Choroid plexus epithelial cell (primary cell): Measurements from ENCODE around the gene ADK.

Experiments used
- DNase-seq: peaks from one replicate; pipeline ENCODE4 v3.0.0-alpha.2; 2010; ENCODE audit warnings: low read depth
- H3K4me3 ChIP-seq: 2 replicates; pipeline ENCODE4 v1.5.1; 2011; ENCODE audit warnings: low read depth, mild to moderate bottlenecking, control low read depth, low read length, moderate library complexity
- TF ChIP-seq, protein P1 (sequence below): conservative IDR thresholded peaks from 2 replicates; pipeline ENCODE4 v1.5.1; 2011; ENCODE audit warnings: low read depth, mild to moderate bottlenecking, control low read depth, inconsistent platforms, low read length, moderate library complexity

The ADK gene

GRCh38 chr10:74153676-74154075 lies 2.7 kb downstream of the ADK start:
- DNase-seq, result no peak
- TF ChIP-seq, protein P1, sequence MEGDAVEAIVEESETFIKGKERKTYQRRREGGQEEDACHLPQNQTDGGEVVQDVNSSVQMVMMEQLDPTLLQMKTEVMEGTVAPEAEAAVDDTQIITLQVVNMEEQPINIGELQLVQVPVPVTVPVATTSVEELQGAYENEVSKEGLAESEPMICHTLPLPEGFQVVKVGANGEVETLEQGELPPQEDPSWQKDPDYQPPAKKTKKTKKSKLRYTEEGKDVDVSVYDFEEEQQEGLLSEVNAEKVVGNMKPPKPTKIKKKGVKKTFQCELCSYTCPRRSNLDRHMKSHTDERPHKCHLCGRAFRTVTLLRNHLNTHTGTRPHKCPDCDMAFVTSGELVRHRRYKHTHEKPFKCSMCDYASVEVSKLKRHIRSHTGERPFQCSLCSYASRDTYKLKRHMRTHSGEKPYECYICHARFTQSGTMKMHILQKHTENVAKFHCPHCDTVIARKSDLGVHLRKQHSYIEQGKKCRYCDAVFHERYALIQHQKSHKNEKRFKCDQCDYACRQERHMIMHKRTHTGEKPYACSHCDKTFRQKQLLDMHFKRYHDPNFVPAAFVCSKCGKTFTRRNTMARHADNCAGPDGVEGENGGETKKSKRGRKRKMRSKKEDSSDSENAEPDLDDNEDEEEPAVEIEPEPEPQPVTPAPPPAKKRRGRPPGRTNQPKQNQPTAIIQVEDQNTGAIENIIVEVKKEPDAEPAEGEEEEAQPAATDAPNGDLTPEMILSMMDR, result no peak
- H3K4me3 ChIP-seq, result no peak overlapping the region

- peak; percentile 90 for DNase-seq
- TF ChIP-seq, protein P1, result no peak
- H3K4me3 ChIP-seq, result no peak overlapping the region
Observed at GRCh38 chr10:74156919-74157289, 5.9 kb downstream of the ADK start.

- TF ChIP-seq, protein P1, result no peak
- no peak for DNase-seq
Observed at GRCh38 chr10:74160013-74160412, 9.0 kb downstream of the ADK start.

DNA sequence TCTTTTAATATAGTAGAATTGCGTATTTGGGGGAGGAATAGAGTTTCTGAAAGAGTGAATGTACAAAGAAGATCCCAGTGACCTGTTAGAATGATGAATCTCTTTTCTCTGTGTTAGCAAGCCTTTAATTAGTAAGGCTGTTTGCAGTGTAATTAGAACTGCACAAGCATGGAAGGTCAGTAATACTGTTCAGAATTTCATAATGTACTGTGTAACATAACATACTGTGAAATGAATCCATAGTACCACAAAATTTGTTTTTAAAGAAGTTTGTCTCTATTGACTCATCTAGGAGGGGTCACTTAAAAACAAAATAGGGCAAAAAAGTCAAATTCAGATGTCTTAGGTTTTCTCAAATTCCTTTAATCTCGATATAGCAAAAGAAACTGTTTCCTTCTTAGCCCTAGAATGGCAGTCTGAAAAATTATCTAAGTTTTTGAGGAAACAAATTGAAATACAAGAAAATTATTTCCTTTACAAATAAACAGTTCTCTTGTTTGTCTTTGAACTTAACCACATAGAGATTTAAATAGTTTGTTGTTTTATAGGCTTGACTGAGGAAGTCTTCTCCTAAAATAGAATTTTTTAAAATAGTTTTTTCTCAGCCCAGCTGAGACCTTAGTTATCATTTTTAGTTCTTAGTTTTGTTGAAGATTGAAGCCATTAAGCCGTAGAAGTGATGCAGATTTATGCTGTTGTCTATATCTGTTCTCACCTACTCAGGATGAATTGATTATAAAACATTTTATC lies 12.5 kb downstream of the ADK start:
- DNase-seq, result no peak
- TF ChIP-seq, protein P1, result no peak
- no peak overlapping the region for H3K4me3 ChIP-seq

More at GRCh38 chr10:74160013-74160412, 9.0 kb downstream of the ADK start:
- H3K4me3 ChIP-seq, result no peak overlapping the region

DNA sequence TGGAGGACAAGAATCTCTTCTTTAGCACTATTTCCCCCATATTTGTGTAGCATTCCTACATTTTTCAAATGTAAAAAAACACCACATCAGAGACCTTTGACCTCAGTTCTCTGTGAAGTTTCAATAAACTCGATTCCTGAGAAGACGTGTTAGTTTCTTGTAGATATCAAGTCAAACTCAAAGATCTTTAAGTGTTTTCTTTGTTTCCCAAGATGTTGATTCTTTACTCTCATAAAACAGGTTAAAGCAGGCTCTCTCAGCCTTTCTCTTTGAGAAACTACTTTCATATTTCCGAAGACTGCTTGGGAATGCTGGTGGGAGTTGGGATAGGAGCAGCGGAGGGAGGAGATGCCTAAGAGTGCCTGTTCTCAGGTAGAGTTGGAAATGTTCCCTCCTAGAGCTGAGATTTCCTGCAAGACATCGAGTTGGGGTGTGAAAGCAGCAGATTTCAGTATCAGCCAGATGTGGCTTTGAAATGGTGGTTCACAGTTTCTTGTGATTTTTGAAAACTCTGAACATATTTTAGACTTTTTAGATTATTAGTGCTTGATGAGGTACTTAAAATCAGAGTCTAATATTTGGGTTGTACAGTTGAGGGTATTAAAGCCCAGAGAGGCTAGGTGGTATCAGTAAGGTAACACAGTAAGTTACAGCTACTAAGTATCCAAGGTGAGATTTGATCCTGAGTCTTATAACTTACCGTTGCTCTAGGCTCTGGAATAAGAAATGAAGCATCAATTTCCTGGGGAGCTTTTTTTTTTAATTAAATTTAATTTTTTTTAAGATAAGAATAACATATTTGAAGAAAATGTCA lies 13.9 kb downstream of the ADK start:
- TF ChIP-seq, protein P1, result no peak

GRCh38 chr10:74165530-74165901 lies 14.5 kb downstream of the ADK start:
- TF ChIP-seq, protein P1, result no peak
- no peak overlapping the region for H3K4me3 ChIP-seq
- DNase-seq, result peak; percentile 52

More for the DNA sequence above, 13.9 kb downstream of the ADK start:
- H3K4me3 ChIP-seq, result peak overlapping the region; percentile 9
- DNase-seq, result peak; percentile 67
